Natural killer cell treated with Interleukin-12 subunit alpha and Interleukin-12 subunit beta and Interleukin-15 and Interleukin-18, amount 100 ng/mL, for 72 hours (primary cell): ENCODE measurements around the gene CSNK2A1. TPM values are rescaled to one million over a fixed set of nuclear protein-coding genes. Genes with fewer than 3 reads are reported as not detected.
A peak's percentile ranks its signal among the peaks of the same experiment; 100 is the strongest.

ENCODE experiments used
- ATAC-seq, 2 donors: fragments of 150-1000 bp; cut with Tn5 transposase in 1 of 2; sonication (Bioruptor Pico), chemical (Tn5 transposase) in 1 of 2; 2 replicates each; pipeline ENCODE4 v1.10.0; 2021
- DNase-seq: peaks from one replicate; pipeline ENCODE4 v3.0.0; 2022; ENCODE audit warnings: low spot score
- H3K27ac Mint-ChIP-seq, 2 donors: 1 replicate in 1 of 2; 2 replicates in 1 of 2; pipeline ENCODE4 v1.8.0; 2022; ENCODE audit warnings: mixed read lengths in 2 of 2, mild to moderate bottlenecking in 1 of 2, moderate library complexity in 1 of 2
- H3K27me3 Mint-ChIP-seq, 2 donors: 1 replicate in 1 of 2; 2 replicates in 1 of 2; pipeline ENCODE4 v1.8.0; 2022; ENCODE audit warnings: mixed read lengths in 2 of 2
- H3K36me3 Mint-ChIP-seq: one replicate; pipeline ENCODE4 v1.8.0; 2022; ENCODE audit warnings: mixed read lengths
- H3K4me1 Mint-ChIP-seq, 2 donors: 1 replicate in 1 of 2; 2 replicates in 1 of 2; pipeline ENCODE4 v1.8.0; 2022; ENCODE audit warnings: low read depth in 2 of 2, mixed read lengths in 2 of 2, mild to moderate bottlenecking in 1 of 2
- H3K4me3 Mint-ChIP-seq: one replicate; pipeline ENCODE4 v1.8.0; 2022; ENCODE audit warnings: mixed read lengths
- H3K9me3 Mint-ChIP-seq: 2 replicates; pipeline ENCODE4 v1.8.0; 2022; ENCODE audit warnings: mixed read lengths
- total RNA-seq, 2 donors: library from RNA; stranded (reverse); gene quantifications; one replicate each; pipeline ENCODE4 v1.2.3, GENCODE V29; 2022

CSNK2A1 gene
- total RNA-seq, 2 donors from 2014 or later: 134 to 163 TPM

DNA sequence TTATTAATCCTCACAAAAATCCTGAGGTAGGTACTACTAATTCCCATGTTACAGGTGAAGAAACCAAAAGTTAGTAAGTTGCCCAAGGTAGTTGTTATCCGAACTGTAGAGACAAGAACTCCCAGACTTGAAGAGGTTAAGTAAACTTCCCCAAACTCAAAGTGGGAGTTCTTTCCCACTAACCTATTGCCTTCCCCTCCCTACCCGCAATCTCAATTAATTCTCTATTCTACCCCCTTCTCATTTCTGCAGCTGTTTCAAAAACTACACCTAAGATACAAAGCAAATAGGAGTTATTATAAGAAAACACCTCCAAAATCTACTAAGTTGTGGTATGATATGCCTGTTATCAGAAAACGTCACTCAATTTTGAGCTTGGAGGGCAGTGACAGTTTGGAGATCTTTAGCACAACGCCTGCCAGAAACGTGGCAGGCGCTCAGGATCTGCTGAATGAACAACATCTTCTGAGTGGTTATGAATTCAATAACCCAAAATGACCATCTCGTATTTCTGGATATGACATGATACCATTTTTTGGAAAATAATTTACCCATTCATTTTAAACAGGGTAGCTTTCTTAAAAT lies 7.1 kb downstream of the CSNK2A1 start:
- H3K27ac Mint-ChIP-seq: peak overlapping the region in 1 of 2 donors; percentile 1
- H3K4me1 Mint-ChIP-seq: peaks cover 59 to 64% of the 10 kb centered on the region in 2 donors
- no peaks in the 10 kb centered on the region for H3K27me3 Mint-ChIP-seq
- ATAC-seq: no peak
- H3K36me3 Mint-ChIP-seq: peaks cover 7% of the 10 kb centered on the region
- H3K9me3 Mint-ChIP-seq: no peaks in the 10 kb centered on the region
- DNase-seq: no peak
- H3K4me3 Mint-ChIP-seq: no peak overlapping the region

DNA sequence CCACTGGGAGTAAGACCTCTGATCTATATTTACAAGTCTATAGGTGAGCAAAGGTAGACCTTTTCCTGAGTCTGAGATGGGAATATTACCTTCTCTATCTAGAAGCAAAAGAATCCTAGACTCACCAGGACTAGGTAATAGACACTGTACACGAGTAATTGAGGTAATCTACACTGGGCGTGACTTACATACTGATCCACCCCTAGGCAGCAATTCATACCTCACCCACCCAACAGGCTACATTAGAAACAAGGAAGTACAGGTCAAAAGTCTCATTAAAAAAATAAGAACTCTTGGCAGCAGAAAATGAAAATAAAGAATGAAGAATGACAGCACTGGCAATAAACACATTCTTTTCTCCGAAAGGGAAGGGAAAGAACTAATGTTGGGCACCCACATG lies 7.6 kb downstream of the CSNK2A1 start:
- H3K27me3 Mint-ChIP-seq: no peaks in the 10 kb centered on the region
- ATAC-seq (no peak), DNase-seq (no peak)
- peaks cover 59 to 63% of the 10 kb centered on the region in 2 donors for H3K4me1 Mint-ChIP-seq
- H3K36me3 Mint-ChIP-seq: peaks cover 7% of the 10 kb centered on the region
- no peaks in the 10 kb centered on the region for H3K9me3 Mint-ChIP-seq
- no peak overlapping the region for H3K4me3 Mint-ChIP-seq
- peak overlapping the region in 1 of 2 donors; percentile 1 for H3K27ac Mint-ChIP-seq

DNA sequence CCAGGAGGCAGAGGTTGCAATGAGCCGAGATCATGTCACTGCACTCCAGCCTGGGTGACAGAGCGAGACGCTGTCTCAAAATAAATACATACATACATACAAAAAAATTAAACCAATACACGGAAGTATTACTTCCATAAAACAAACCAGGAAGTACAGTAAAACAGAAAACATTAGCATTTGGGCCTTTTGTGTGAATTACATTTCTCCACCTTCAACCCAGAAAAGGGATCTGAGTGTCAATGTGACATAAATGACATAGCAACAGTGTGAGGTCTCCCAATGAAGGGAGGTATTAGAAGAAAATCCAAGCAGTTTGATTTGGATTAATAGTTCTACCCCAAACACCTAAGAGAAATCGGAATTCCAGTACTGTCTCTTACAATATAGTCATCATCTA lies 10.1 kb downstream of the CSNK2A1 start:
- H3K36me3 Mint-ChIP-seq: peaks cover 3% of the 10 kb centered on the region
- DNase-seq (no peak), ATAC-seq (no peak)
- no peak overlapping the region for H3K27ac Mint-ChIP-seq
- H3K27me3 Mint-ChIP-seq: no peaks in the 10 kb centered on the region
- H3K4me3 Mint-ChIP-seq: no peak overlapping the region
- H3K4me1 Mint-ChIP-seq: peaks cover 53 to 58% of the 10 kb centered on the region in 2 donors
- H3K9me3 Mint-ChIP-seq: no peaks in the 10 kb centered on the region

DNA sequence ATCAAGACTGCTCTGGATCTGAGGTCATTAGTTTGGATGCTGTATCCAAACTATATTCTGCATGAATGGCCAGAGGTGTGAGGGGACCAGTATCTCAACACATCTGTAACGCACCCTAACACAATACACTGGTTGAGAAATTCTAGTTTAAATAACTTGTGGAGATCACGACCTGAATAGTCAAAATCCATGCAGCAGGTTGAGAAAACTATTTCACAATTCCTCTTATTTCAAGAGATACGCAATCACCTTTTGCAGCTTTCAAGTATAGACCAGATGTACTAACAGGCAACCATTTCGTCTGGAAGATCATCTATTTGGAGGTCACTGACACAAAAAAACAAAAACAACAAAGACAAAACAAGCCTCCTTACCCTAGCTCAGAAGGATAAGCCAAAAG lies 11.1 kb downstream of the CSNK2A1 start:
- peaks cover 54 to 58% of the 10 kb centered on the region in 2 donors for H3K4me1 Mint-ChIP-seq
- ATAC-seq: no peak

DNA sequence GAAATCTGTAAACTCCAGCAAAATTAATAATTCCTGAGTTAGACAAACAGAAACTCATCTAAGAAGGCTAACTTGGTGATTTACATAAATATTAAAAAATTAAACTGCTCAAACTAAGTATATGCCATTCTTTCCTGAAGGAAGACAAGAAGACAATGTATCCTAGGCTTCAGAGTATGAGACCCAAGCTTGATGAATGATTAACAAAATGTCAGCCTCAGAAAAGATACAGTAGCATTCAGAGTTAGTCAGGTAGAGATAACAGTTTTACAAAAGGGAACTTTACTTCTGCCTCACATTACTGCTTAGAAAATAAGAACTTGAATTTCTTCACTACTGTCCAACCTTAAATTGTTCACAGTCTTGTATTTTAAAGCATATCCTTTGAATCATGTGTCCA lies 12.0 kb downstream of the CSNK2A1 start:
- H3K9me3 Mint-ChIP-seq: no peaks in the 10 kb centered on the region
- ATAC-seq (no peak), DNase-seq (no peak)
- H3K36me3 Mint-ChIP-seq: peaks cover 19% of the 10 kb centered on the region
- peaks cover 52 to 54% of the 10 kb centered on the region in 2 donors for H3K4me1 Mint-ChIP-seq
- H3K27me3 Mint-ChIP-seq: no peaks in the 10 kb centered on the region
- H3K4me3 Mint-ChIP-seq: no peak overlapping the region
- H3K27ac Mint-ChIP-seq: no peak overlapping the region

More for the DNA sequence above, 11.1 kb downstream of the CSNK2A1 start:
- no peak overlapping the region for H3K27ac Mint-ChIP-seq
- no peaks in the 10 kb centered on the region for H3K27me3 Mint-ChIP-seq
- peaks cover 10% of the 10 kb centered on the region for H3K36me3 Mint-ChIP-seq
- H3K9me3 Mint-ChIP-seq: no peaks in the 10 kb centered on the region
- no peak overlapping the region for H3K4me3 Mint-ChIP-seq
- no peak for DNase-seq

DNA sequence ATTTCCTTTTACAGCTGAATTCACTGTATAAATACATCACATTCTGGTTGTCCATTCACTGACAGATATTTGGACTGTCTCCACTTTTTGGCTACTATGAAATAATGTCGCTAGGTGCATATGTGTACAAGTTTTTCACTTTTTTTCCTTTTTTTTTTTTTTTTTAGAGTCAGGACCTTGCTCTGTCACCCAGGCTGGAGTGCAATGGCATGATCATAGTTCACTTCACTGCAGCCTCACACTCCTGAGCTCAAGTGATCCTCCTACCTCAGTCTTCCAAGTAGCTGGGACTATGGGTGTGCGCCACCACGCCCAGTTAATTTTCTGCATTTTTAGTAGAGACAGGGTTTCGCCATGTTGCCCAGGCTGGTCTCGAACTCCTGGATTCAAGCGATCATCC lies 13.3 kb downstream of the CSNK2A1 start:
- no peak overlapping the region for H3K27ac Mint-ChIP-seq
- no peak overlapping the region for H3K4me3 Mint-ChIP-seq
- H3K4me1 Mint-ChIP-seq: peaks cover 41% of the 10 kb centered on the region in 2 donors
- DNase-seq: no peak
- ATAC-seq: no peak
- peaks cover 21% of the 10 kb centered on the region for H3K36me3 Mint-ChIP-seq
- H3K27me3 Mint-ChIP-seq: no peaks in the 10 kb centered on the region
- H3K9me3 Mint-ChIP-seq: no peaks in the 10 kb centered on the region

DNA sequence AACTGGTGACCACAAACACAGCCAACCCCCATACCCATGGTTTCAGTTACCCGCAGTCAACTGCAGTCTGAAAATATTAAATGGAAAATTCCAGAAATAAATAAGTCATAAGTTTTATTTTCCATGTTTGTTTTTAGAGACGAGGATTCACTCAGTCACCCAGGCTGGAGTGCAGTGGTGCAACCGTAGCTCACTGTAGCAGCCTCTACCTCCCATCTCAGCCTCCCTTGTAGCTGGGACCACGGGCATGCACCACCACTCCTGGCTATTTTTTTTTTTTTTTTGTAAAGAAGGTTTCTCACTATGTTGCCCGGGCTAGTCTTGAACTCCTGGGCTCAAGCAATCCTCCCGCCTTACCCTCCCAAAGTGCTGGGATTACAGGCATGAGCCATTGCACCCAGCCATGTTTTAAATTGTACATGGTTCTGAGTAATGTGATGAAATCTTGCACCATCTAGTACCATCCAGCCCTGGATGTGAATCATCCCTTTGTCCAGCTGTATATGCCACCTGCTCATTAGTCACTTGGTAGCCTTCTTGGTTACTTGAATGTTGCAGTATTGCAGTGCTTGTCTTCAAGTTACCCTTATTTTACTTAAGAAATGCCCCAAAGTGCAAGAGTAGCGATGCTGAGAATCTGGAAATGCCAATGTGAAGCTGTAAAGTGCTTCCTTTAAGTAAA lies 14.5 kb downstream of the CSNK2A1 start:
- Mint-ChIP-seq H3K9me3 (no peaks in the 10 kb centered on the region), H3K36me3 (peaks cover 21% of the 10 kb centered on the region), H3K27me3 (no peaks in the 10 kb centered on the region)

DNA sequence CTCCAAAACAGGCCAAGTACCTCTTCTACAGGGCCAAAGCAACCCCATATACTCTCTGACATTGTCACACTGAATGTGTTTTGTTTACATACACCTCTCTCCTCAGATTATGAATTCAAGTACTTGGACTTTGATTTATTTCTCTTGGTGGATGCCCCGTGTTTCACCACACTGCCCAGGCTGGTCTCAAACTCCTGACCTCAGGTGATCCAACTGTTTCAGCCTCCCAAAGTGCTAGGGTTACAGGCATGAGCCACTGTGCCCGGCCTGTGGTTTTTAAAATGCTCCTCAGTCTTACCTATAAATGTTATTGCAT lies 16.1 kb downstream of the CSNK2A1 start:
- peaks cover 21% of the 10 kb centered on the region for H3K36me3 Mint-ChIP-seq
- H3K27me3 Mint-ChIP-seq: no peaks in the 10 kb centered on the region
- H3K27ac Mint-ChIP-seq: no peak overlapping the region
- ATAC-seq (no peak), DNase-seq (no peak)
- no peak overlapping the region for H3K4me3 Mint-ChIP-seq
- H3K4me1 Mint-ChIP-seq: peaks cover 26 to 32% of the 10 kb centered on the region in 2 donors
- no peaks in the 10 kb centered on the region for H3K9me3 Mint-ChIP-seq

More for the DNA sequence above, 14.5 kb downstream of the CSNK2A1 start:
- Mint-ChIP-seq H3K27ac (peak overlapping the region; percentile 31 to 80), H3K4me1 (peaks cover 37 to 41% of the 10 kb centered on the region in 2 donors), H3K4me3 (peak overlapping the region; percentile 16)
- ATAC-seq (peak; percentile 81 to 87), DNase-seq (no peak)

DNA sequence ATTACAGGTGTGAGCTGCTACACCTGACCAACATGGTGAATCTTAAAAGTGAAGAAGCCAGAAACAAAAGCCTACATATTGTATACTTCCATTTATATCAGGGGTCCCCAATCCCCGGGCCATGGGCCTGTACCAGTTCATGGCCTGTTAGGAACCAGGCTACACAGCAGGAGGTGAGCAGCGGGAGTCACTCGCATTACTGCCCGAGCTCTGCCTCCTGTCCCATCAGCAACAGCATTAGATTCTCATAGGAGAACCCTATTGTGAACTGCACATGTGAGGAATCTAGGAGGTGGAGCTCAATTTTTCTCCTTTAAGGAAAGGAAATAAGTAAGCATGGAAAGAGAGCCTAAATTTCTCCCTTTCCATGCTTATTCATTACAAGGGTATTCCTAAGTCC lies 21.7 kb downstream of the CSNK2A1 start:
- ATAC-seq (no peak), DNase-seq (no peak)
- H3K9me3 Mint-ChIP-seq: peaks cover 6% of the 10 kb centered on the region
- peaks cover 28% of the 10 kb centered on the region for H3K36me3 Mint-ChIP-seq
- no peaks in the 10 kb centered on the region for H3K27me3 Mint-ChIP-seq
- no peak overlapping the region for H3K4me3 Mint-ChIP-seq
- no peak overlapping the region for H3K27ac Mint-ChIP-seq
- H3K4me1 Mint-ChIP-seq: peaks cover 18 to 20% of the 10 kb centered on the region in 2 donors

DNA sequence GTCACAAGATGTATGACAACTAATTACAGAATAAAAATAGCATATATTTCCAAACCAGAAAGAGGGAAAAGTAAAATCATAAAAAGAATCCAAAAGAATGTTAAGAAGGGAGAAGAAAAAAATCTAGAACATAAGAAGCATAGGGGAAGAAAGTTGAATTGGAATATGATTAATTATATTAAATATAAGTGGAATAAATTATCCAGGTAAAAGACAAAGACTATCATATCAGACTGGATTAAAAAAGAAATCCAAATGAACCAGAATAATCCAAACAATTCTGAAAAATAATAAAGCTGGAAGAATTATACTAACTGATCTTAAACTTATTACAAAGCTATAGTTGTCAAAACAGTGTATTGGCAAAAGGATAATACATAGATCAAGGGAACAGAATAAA lies 23.6 kb downstream of the CSNK2A1 start:
- ATAC-seq (no peak), DNase-seq (no peak)
- Mint-ChIP-seq H3K4me3 (no peak overlapping the region), H3K9me3 (peaks cover 6% of the 10 kb centered on the region), H3K27me3 (no peaks in the 10 kb centered on the region), H3K27ac (no peak overlapping the region), H3K36me3 (peaks cover 23% of the 10 kb centered on the region), H3K4me1 (peaks cover 33 to 37% of the 10 kb centered on the region in 2 donors)

DNA sequence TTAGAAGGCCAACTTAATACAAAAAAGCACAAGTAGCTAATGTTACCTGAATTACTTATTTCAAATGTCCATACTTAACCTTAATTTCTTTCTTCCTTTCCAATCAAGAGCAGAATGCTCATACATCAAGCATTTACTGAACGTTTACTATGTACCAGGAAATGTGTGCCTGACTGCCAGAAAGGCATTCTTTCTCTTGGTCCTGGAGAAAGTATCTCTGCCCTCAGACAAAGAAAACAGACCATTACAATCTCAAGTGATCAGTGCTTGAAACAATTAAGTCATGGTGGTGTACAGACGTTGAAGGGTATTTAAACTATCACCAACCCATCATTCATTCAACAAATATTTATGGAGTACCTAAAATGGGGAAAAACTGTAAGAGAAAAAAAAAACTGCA lies 26.4 kb downstream of the CSNK2A1 start:
- DNase-seq (no peak), ATAC-seq (no peak)
- Mint-ChIP-seq H3K27ac (no peak overlapping the region), H3K9me3 (peaks cover 6% of the 10 kb centered on the region), H3K4me3 (no peak overlapping the region), H3K27me3 (no peaks in the 10 kb centered on the region), H3K36me3 (peaks cover 23% of the 10 kb centered on the region), H3K4me1 (peaks cover 49 to 53% of the 10 kb centered on the region in 2 donors)

DNA sequence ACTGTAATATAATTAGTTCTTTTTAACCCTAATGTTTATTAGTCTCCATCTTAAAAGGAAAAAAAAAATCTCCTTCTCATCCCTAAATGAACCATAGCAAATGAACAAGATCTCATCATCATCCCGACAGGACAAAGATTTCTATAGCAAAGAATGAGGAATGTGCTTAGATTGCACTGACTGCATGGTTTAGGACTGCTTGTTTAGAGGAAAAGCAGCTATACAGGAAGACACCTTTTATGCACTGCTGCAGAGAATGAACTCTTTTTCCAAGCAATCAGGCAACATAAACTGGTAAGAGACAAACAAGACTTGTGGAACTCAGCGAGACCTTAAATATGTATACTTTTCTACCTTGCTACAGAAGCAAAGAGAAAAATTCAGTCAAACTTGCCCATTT lies 26.8 kb downstream of the CSNK2A1 start:
- DNase-seq: no peak
- Mint-ChIP-seq H3K27me3 (no peaks in the 10 kb centered on the region), H3K9me3 (peaks cover 6% of the 10 kb centered on the region), H3K27ac (no peak overlapping the region), H3K36me3 (peaks cover 23% of the 10 kb centered on the region), H3K4me3 (no peak overlapping the region), H3K4me1 (peaks cover 53 to 57% of the 10 kb centered on the region in 2 donors)
- no peak for ATAC-seq

DNA sequence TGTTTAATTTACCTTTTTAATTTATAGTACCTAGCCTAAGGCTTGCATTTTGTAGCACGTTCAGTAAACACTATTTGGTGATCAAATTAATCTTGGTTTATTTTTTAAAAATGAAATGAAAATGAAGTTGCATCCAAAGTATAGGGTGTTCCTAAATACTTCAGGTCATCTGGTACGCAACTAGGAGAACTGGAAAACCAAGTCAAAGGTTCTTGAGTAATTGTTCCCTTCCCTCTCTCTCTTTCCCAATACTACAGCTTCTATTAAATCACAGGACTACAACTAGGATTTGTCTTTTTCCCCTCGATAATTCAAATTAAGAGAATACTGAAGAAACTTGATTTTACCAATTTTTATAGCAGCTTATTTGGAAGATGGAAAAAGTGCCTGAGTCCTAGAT lies 27.9 kb downstream of the CSNK2A1 start:
- H3K9me3 Mint-ChIP-seq: peaks cover 6% of the 10 kb centered on the region
- ATAC-seq (no peak), DNase-seq (no peak)
- no peaks in the 10 kb centered on the region for H3K27me3 Mint-ChIP-seq
- no peak overlapping the region for H3K27ac Mint-ChIP-seq
- H3K4me1 Mint-ChIP-seq: peaks cover 58 to 61% of the 10 kb centered on the region in 2 donors
- H3K4me3 Mint-ChIP-seq: no peak overlapping the region
- H3K36me3 Mint-ChIP-seq: peaks cover 16% of the 10 kb centered on the region

DNA sequence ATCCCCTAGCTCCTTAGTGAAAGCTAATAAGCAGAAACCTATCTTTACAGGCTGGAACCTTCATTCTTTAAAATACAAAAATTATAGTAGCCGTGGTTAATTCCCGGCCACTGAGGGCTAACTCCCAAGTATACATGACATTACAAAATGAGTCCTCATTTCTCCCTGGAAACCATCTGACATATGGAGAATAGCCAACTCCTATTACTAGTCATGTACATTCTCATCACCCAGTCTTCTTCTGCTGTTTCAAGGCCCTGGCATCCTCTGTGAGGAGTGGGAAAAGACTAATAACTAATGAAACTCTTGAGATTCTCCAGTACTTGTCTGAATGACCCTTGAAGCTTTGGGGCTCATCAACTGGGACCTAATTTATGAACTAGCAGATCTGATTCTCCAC lies 30.2 kb downstream of the CSNK2A1 start:
- H3K4me1 Mint-ChIP-seq: peaks cover 55 to 59% of the 10 kb centered on the region in 2 donors
- no peak overlapping the region for H3K27ac Mint-ChIP-seq
- no peak overlapping the region for H3K4me3 Mint-ChIP-seq
- H3K36me3 Mint-ChIP-seq: no peaks in the 10 kb centered on the region
- DNase-seq (no peak), ATAC-seq (no peak)
- H3K9me3 Mint-ChIP-seq: no peaks in the 10 kb centered on the region
- no peaks in the 10 kb centered on the region for H3K27me3 Mint-ChIP-seq
